HEK293T (cell line): ENCODE results near the gene LPAR3.

Experiments
- BHLHE40 ChIP-seq: fragments of 450-650 bp; IDR thresholded peaks from 2 replicates; pipeline ENCODE4 v1.6.1; 2016; ENCODE audit warnings: mild to moderate bottlenecking, moderate library complexity, borderline replicate concordance
- CTBP1 ChIP-seq: fragments of 450-650 bp; IDR thresholded peaks from 2 replicates; pipeline ENCODE4 v1.6.1; 2016; ENCODE audit warnings: borderline replicate concordance
- ELF4 ChIP-seq: fragments of 450-650 bp; IDR thresholded peaks from 2 replicates; pipeline ENCODE4 v1.6.1; 2017; ENCODE audit warnings: antibody characterized with exemption
- FOXA1 ChIP-seq: fragments of 450-650 bp; IDR thresholded peaks from 2 replicates; pipeline ENCODE4 v1.6.1; 2016; ENCODE audit warnings: mild to moderate bottlenecking
- FOXM1 ChIP-seq: fragments of 450-650 bp; IDR thresholded peaks from 2 replicates; pipeline ENCODE4 v1.6.1; 2017; ENCODE audit warnings: mild to moderate bottlenecking, borderline replicate concordance
- L3MBTL2 ChIP-seq: fragments of 450-650 bp; conservative IDR thresholded peaks from 2 replicates; pipeline ENCODE4 v1.6.1; 2016; ENCODE audit warnings: mild to moderate bottlenecking
- LEF1 ChIP-seq: fragments of 450-650 bp; IDR thresholded peaks from 2 replicates; pipeline ENCODE4 v1.6.1; 2017; ENCODE audit warnings: mild to moderate bottlenecking, borderline replicate concordance
- NFRKB ChIP-seq: fragments of 450-650 bp; IDR thresholded peaks from 2 replicates; pipeline ENCODE4 v1.6.1; 2016; ENCODE audit warnings: mild to moderate bottlenecking, moderate library complexity
- SP1 ChIP-seq: fragments of 450-650 bp; IDR thresholded peaks from 2 replicates; pipeline ENCODE4 v1.6.1; 2017
- SUZ12 ChIP-seq: fragments of 450-650 bp; IDR thresholded peaks from 2 replicates; pipeline ENCODE4 v1.6.1; 2016; ENCODE audit warnings: mild to moderate bottlenecking
- TARDBP ChIP-seq: fragments of 450-650 bp; IDR thresholded peaks from 2 replicates; pipeline ENCODE4 v1.6.1; 2016
- ZNF384 ChIP-seq: fragments of 450-650 bp; IDR thresholded peaks from 2 replicates; pipeline ENCODE4 v1.6.1; 2016
- TF ChIP-seq, protein P1 (sequence below): fragments of 450-650 bp; IDR thresholded peaks from 2 replicates; pipeline ENCODE4 v1.6.1; 2016

DNA sequence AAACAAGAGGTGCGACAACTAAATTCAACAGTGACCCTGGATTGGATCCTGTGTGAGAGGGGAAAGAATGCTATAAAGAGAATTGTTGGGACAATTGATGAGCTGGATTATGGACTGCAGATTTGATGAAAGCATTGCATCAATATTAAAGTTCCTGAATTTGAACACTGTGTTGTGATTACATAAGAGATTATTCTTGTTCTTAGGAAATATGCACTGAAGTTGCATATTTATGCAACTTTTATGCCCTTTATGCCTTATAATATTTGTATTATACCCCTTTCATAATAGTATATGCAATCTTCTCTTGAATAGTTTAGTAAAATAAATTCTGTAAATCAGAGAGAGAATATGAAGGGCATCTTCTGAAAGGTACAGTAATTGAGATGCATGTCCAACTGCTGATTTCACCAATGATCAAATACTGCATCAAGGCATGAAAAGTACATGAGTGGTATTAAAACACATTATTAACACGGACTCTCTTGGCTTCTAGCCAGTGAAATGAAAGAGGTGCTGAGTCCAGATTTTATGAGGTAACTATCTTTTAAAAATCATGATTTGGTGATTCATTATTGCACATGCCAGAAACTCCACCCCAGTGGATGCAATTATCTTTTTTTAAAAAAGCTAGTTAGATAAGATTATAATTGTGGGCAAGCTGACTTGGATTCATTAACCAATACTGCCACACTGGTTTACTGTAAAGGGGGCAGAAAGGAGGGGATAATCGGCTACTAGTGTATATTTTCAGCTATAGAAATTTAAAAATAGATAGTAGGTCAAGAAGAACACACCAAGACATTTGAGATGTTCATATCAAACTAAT, 19.9 kb upstream of the LPAR3 start:
- TF ChIP-seq ZNF384 (no peak), BHLHE40 (no peak), TARDBP (no peak), L3MBTL2 (no peak), NFRKB (no peak), LEF1 (no peak), FOXM1 (no peak), CTBP1 (no peak), FOXA1 (no peak), SP1 (no peak), SUZ12 (no peak), ELF4 (no peak)
- TF ChIP-seq, protein P1, sequence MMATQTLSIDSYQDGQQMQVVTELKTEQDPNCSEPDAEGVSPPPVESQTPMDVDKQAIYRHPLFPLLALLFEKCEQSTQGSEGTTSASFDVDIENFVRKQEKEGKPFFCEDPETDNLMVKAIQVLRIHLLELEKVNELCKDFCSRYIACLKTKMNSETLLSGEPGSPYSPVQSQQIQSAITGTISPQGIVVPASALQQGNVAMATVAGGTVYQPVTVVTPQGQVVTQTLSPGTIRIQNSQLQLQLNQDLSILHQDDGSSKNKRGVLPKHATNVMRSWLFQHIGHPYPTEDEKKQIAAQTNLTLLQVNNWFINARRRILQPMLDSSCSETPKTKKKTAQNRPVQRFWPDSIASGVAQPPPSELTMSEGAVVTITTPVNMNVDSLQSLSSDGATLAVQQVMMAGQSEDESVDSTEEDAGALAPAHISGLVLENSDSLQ, result no peak
